A673 (cell line): Measurements from ENCODE around the gene MASP1. TPM values are rescaled to one million over a fixed set of nuclear protein-coding genes. Genes with fewer than 3 reads are reported as not detected.

Experiments
- BruUV-seq: library from RNA; stranded (reverse); fragments of 400-500 nt; replicated peaks from 2 replicates; lab custom pipeline; 2021; lab: Mats Ljungman, UMichigan
- CTCF ChIA-PET: fragments of 300-600 bp; sonication (Branson Sonifier 250); formaldehyde crosslinking; loops from one replicate; lab custom pipeline; 2022; ENCODE audit warnings: antibody characterized with exemption; lab: Charles Lee
- POLR2A ChIA-PET: fragments of 300-600 bp; sonication (Branson Sonifier 250); formaldehyde crosslinking; loops from one replicate; lab custom pipeline; 2022; ENCODE audit warnings: antibody characterized with exemption; ENCODE audit not compliant: low non-redundant PET; lab: Charles Lee
- DNase-seq: peaks from one replicate; pipeline ENCODE4 v3.0.0-alpha.2; 2015; ENCODE audit warnings: low spot score
- H3K27ac ChIP-seq: fragments of 200-600 bp; sonication (generic); 2 replicates; pipeline ENCODE4 v1.5.1; 2016; ENCODE audit warnings: mixed run types, low read depth, mild to moderate bottlenecking, mixed read lengths, antibody characterized with exemption, low read length; ENCODE audit not compliant: poor library complexity, severe bottlenecking
- H3K27me3 ChIP-seq: fragments of 200-600 bp; sonication (generic); replicated peaks from 2 replicates; pipeline ENCODE4 v1.6.1; 2017; ENCODE audit warnings: mixed run types, low read depth, mild to moderate bottlenecking, mixed read lengths, antibody characterized with exemption, low read length; ENCODE audit not compliant: insufficient read depth, poor library complexity
- H3K36me3 ChIP-seq: fragments of 200-600 bp; sonication (generic); 2 replicates; pipeline ENCODE4 v1.6.1; 2016; ENCODE audit warnings: mixed run types, mild to moderate bottlenecking, mixed read lengths, antibody characterized with exemption, low read length; ENCODE audit not compliant: insufficient read depth, poor library complexity, severe bottlenecking
- H3K4me1 ChIP-seq: fragments of 200-600 bp; sonication (generic); 2 replicates; pipeline ENCODE4 v1.6.1; 2017; ENCODE audit warnings: mixed run types, mild to moderate bottlenecking, mixed read lengths, antibody characterized with exemption, low read length; ENCODE audit not compliant: insufficient read depth, poor library complexity, severe bottlenecking
- H3K4me3 ChIP-seq: fragments of 200-600 bp; sonication (generic); 2 replicates; pipeline ENCODE4 v1.5.1; 2016; ENCODE audit warnings: low read depth, mixed run types, mild to moderate bottlenecking, mixed read lengths, low read length; ENCODE audit not compliant: poor library complexity, severe bottlenecking
- H3K9me3 ChIP-seq: fragments of 200-600 bp; sonication (generic); 2 replicates; pipeline ENCODE4 v1.6.1; 2016; ENCODE audit warnings: mixed run types, low read depth, mild to moderate bottlenecking, mixed read lengths, antibody characterized with exemption, low read length; ENCODE audit not compliant: poor library complexity, severe bottlenecking
- CTCF ChIP-seq: fragments of 300-800, 200-600 bp; sonication (generic); conservative IDR thresholded peaks from 2 replicates; pipeline ENCODE4 v1.5.1; 2017; ENCODE audit warnings: low read depth, mild to moderate bottlenecking, antibody characterized with exemption, low read length, moderate library complexity, mixed read lengths
- EZH2 ChIP-seq: fragments of 200-600 bp; sonication (generic); IDR thresholded peaks from 2 replicates; pipeline ENCODE4 v1.6.1; 2017; ENCODE audit warnings: borderline replicate concordance, low read depth, mild to moderate bottlenecking, mixed read lengths, antibody characterized with exemption, low read length; ENCODE audit not compliant: poor library complexity, severe bottlenecking
- intact Hi-C: fragments of 100-400 bp; cut with micrococcal nuclease; formaldehyde crosslinking; loops from one replicate; pipeline ENCODE4 v1.10.0; 2022; ENCODE audit not compliant: unreplicated experiment
- total RNA-seq: library from RNA; stranded (reverse); gene quantifications from 2 replicates; pipeline ENCODE4 v1.2.3, GENCODE V29; 2021

Gene MASP1
- total RNA-seq, 1 experiment from 2014 or later: not detected

DNA sequence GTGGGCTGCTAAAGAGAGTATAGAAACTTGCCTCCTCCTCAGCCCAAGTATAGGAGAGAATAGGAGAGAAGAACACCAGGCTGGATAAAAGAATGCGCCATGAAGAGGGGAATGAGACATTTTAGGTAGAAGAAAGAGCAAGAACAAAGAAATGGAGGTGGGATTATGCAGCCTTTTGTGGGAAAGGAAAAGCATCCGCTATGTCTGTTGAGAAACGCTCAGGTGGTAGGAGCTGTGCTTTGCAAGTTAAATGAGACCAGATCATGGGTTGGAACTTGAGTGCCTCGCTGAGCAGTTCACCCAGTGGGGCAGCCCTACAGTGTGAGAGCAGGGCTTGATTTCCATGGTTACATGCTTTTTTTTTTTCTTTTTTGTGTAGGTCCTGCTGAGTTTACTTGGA lies 105.8 kb downstream of the MASP1 start:
- Histone ChIP-seq H3K36me3 (no peaks in the 10 kb centered on the region), H3K27ac (no peak overlapping the region), H3K4me1 (peaks cover 18% of the 10 kb centered on the region), H3K9me3 (no peaks in the 10 kb centered on the region), H3K4me3 (no peak overlapping the region), H3K27me3 (no peaks in the 10 kb centered on the region)
- no TSS peak for BruUV-seq
- ChIA-PET CTCF (no interaction called here), POLR2A (no interaction called here)
- intact Hi-C loops: no loop called here
- TF ChIP-seq EZH2 (no peak), CTCF (no peak)
- no peak for DNase-seq

Other genes with a start within 250 kb of the MASP1 start
- gene RPL39L, start 152.2 kb downstream of the MASP1 start, total RNA-seq: 35.3 and 43.2 TPM in 2 replicates
- gene RTP1, start 94.3 kb downstream of the MASP1 start, total RNA-seq: not detected in 2 replicates
- gene RTP4, start 76.6 kb upstream of the MASP1 start, total RNA-seq: not detected in 2 replicates